CD4-positive, alpha-beta T cell treated with Interleukin-17A for 4 hours (primary cell): ENCODE data around the gene PRDX5.

Source experiments
- DNase-seq: peaks from one replicate; pipeline ENCODE4 v3.0.0-alpha.2; 2020; ENCODE audit warnings: mixed read lengths

PRDX5 gene

GRCh38 chr11:64367931-64368672 is 50.2 kb downstream of the PRDX5 start:
- DNase-seq = no peak

GRCh38 chr11:64368673-64369074 is 50.8 kb downstream of the PRDX5 start:
- no peak for DNase-seq

- DNase-seq = no peak
Observed at GRCh38 chr11:64369440-64370421, 51.8 kb downstream of the PRDX5 start.

GRCh38 chr11:64371201-64371600 is 53.3 kb downstream of the PRDX5 start:
- DNase-seq = no peak
